ENCODE data around the gene ZNRD2.
A peak's percentile ranks its signal among the peaks of the same experiment; 100 is the strongest.

The ZNRD2 gene

GRCh38 chr11:65574109-65574810 is 4.0 kb downstream of the ZNRD2 start:
- DNase-seq = peak; percentile 78

DNA sequence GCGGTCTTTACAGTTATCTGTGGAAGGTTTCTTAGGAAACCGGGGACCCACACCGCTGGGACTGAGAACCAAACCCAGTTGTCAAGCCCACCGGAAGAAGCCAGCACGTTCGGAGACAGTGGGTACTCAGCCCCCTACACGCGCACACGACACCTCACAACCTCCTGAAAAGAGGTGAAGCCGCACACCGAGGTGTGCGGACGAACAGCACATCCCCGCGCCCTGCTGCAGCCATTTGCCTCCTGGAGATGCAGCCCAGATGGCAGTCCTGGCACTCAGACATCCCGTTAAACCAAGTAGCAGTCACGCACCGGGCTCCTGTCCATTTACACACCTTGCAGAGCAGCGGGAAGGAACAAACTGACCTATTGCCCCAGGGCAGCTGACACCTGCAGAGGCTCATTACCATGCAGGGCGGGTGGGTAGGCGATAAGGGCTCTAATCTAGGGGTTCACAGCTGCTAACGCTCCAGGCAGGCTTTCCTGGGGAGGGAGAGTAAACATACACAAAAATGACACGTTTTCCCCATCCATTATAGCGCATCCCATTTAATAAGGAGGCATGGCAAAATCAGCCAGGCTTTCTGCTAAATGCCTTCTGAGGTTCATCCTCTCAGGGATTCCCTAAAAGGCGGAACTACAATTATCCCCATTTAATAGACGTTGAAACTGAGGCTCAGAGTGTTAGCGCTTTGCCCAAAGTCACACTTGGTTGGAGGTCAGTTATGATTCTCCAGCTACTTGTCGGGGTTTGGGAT is 4.7 kb downstream of the ZNRD2 start:
- DNase-seq = no peak

DNA sequence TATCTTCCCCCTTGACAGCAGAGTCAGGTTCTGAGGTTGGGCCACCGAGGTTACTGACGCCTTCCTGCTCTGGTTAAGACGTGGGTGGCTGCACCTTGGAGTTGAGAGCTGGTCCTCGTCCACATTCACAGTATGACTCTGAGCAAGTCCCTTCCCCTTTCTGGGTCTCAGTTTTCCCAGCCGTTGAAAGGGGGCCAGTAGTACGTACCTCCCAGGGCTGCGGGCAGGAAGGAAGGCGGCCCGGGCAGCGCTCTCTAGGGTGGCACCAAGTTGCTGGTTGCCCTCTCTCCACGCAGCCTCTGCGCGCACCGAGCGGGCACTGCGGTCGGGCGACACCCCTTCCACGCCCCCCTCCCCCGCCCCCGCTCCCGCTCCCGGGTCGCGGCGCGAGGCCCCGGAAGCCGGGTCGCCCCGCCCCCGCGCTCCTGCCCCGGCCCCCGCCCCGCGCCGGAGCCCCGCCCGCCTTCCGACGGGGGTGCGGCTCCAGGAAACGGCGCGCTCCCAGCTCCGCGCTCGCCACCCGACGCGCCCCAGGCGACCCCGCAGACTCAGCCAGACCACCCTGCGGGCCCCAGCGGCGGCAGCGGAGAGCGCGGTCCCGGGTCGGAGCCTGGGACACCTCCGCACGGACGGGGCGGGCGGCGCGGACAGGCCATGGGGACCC is 5.4 kb downstream of the ZNRD2 start, which contains the start of gene EHBP1L1:
Gene EHBP1L1 (plus strand): TSS at position 486 of the 664 bp plus-strand sequence. CDS start 250 bp downstream, outside the sequence.
- DNase-seq = peak; percentile 75

GRCh38 chr11:65576232-65576866 is 6.1 kb downstream of the ZNRD2 start:
- no peak for DNase-seq

DNA sequence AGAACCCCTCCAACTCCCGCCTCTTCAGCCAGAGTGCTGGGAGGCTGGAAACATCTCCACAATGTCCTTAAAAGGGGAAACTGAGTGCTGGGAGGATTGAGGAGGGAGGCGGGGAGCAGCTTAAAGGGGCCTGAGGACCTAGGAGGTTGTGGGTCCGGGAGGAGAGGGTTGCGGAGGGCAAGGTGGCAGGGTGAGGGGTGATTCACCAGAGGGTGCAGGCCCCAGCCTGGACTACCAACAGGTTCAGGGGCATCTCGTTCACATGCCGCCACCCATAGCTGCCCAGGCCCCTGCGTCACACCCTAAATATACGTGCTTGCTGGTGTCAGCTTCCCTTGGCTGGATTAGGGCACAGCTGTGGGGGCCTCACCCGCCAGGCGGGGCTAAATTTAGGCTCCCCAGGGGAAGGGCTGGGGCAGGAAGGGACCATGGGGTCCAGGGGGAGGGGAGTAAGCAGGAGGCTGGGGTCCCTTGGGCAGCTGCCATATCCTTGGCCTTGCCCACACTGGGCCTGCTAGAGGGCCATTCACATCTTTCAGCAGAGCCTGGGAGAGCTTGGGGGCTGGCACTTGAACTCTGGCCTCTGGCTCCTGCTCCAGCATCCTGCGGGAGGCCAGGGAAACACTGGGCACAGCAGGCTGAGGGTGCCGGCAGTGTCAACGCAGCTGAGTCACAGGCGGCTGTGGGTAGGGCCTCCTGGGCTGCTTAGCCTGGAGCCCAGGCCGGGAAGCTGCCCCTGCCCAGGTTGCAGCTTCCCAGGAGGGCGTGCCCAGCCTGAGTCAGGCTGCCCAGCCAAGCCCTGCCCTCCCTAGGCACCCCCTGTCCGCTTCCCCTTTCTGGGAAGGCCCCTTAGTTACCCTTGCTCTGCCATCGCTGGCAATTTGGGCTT is 6.8 kb downstream of the ZNRD2 start:
- no peak for DNase-seq

DNA sequence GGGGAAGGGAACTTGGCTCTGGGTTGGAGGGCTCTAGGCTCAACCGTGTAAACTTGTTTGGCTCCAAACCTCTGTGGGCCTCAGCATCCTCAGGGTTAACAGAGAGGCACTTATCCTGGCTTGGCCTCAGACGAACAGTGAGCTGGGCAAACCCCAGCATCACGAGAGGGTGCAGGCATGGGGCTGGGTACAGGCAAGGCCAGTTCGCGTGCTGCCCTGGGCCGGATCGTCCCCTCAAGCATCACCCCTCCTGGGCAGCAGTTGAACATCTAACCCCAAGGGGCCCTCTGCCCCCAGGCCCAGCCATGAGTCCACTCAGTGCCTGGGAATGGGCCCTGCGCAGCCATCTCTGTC is 7.5 kb downstream of the ZNRD2 start:
- no peak for DNase-seq

- DNase-seq = no peak
These were observed 7.9 kb downstream of the ZNRD2 start for GRCh38 chr11:65578134-65578533.

- DNase-seq = no peak
These were observed 8.4 kb downstream of the ZNRD2 start for GRCh38 chr11:65578667-65579066.

GRCh38 chr11:65579291-65579690 is 9.0 kb downstream of the ZNRD2 start:
- DNase-seq = no peak

GRCh38 chr11:65580031-65580692 is 9.9 kb downstream of the ZNRD2 start:
- no peak for DNase-seq

DNA sequence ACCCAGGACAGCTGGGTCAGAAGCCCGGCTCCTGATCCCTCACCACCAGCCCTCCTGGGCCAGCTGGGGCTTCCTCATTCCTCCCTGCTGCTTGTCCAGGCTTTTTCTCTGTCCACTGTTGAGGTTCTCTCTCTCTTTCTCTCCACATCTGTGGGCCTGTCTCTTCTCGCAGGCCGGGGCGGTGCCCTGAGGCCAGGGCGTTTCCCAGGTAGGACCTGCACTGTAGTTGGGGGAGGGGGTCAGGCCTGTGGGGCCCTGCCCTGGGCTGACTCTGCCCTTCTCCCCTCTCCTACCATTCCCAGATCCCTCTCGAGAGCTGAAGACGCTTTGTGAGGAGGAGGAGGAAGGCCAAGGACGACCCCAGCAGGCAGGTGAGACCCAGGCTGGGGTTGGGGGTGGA is 10.5 kb downstream of the ZNRD2 start:
- DNase-seq = no peak

DNA sequence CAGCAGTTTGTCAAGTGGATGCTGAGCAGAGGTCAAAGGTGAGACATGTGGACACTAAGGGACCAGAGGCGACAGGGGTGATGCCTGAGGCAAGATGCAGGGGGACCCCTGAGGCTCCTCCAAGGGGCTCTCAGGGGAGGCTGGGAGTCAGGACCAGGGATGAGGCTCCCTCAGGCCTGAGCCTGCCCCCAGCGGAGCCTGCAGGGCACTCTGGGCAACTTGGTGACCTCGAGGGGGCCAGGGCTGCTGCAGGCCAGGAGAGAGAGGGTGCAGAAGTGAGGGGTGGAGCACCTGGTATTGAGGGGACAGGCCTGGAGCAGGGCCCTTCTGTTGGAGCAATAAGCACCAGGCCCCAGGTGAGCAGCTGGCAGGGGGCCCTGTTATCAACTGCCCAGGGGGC is 11.7 kb downstream of the ZNRD2 start:
- no peak for DNase-seq

GRCh38 chr11:65583589-65583988 is 13.3 kb downstream of the ZNRD2 start:
- DNase-seq = no peak

GRCh38 chr11:65584106-65584505 is 13.8 kb downstream of the ZNRD2 start:
- no peak for DNase-seq

- DNase-seq = no peak
These were observed 14.5 kb downstream of the ZNRD2 start for GRCh38 chr11:65584723-65585171.

DNA sequence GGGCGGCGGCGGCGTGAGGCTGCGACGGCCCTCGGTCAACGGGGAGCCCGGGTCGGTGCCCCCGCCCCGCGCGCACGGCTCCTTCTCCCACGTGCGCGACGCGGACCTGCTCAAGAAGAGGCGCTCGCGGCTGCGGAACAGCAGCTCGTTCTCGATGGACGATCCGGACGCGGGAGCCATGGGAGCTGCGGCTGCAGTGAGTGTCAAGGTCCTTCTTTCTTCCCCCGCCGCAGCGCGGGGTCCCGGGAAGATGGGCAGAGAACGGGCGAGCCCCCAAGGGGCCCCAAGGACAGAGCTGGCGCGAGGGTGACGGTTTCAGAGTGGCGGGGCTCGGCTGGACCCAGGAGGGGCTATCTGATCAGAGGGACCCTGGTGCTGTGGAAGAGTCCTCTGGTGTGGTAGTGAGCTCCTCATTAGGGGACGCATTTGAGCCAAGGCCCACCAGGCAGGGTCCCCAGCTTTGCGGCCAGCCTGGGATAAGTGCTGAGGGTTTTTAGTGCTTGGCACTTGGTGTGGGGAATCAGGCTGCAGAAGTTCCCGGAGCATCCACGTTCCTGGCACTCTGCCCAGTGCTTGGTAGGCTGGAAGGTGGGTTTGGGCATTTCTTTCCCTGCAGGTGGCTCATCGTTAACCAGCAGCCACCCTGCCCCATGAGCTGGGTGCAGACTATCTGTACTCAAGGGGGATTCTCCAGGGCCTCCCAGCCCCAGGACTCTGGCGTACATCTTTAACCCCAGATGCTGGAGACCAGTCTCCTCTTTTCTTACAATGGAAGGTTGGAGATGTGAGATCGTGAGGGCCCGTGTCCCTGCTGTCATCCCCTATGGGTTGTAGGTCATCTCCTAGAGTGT is 15.3 kb downstream of the ZNRD2 start:
- no peak for DNase-seq

- DNase-seq = no peak
These were observed 16.0 kb downstream of the ZNRD2 start for GRCh38 chr11:65586247-65586630.

GRCh38 chr11:65586676-65587075 is 16.4 kb downstream of the ZNRD2 start:
- no peak for DNase-seq

- DNase-seq = peak; percentile 74
These were observed 18.1 kb downstream of the ZNRD2 start for GRCh38 chr11:65588199-65589054.
